Amniotic stem cell (primary cell): ENCODE measurements around the gene MAP4.
"Not testable (repeated sequence)": the region's sequence is repeated elsewhere in the genome, so short reads cannot be mapped to it uniquely, and the experiment has no call there.

ENCODE experiments used
- DNase-seq: peaks from one replicate; lab custom pipeline; 2025; lab: John Stamatoyannopoulos, UW

MAP4 gene

GRCh38 chr3:48013288-48013980 is 2.8 kb downstream of the MAP4 start:
- peak; percentile 64 for DNase-seq

DNA sequence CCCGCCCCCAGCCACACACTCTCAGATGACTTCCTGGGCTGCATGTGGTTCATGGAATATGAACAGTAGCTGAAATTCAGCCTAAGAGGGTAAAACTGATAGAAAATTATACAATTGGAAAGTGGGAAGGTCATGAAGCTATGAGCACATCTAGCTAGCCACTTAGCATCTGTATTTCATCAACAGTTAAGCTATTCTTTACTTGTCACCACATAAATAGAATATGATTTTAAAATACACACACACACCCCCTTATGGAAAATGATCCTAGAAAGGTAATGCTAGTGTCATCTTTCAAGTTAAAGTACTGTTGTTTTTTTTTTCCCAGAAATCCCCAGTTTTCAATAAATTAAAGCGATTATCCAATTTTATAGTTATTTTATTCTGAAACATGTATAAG is 3.6 kb downstream of the MAP4 start:
- no peak for DNase-seq

DNA sequence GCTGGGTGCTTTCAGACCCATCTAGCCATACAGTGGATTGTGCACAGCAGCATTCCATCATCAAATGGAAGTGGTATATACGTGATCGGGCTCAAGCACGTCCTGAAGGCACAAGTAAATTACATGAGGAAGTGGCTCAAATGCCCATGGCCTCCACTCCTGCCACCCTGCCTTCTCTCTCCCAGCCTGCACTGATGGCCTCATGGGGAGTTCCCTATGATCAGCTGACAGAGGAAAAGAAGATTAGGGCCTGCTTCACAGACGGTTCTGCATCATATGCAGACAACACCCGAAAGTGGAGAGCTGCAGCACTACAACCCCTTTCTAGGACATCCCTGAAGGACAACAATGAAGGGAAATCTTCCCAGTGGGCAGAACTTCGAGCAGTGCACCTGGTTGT is 8.2 kb downstream of the MAP4 start:
- DNase-seq: not testable (repeated sequence)

DNA sequence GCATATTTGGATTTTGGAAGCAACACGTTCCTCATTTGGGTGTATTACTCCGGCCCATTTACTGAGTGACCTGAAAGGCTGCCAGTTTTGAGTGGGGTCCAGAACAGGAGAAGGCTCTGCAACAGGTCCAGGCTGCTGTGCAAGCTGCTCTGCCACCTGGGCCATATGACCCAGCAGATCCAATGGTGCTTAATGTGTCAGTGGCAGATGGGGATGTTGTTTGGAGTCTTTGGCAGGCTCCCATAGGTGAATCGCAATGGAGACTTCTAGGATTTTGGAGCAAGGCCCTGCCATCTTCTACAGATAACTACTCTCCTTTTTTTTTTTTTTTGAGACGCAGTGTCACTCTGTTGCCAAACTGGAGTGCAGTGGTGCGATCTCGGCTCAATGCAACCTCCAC is 8.9 kb downstream of the MAP4 start:
- DNase-seq: not testable (repeated sequence)

- DNase-seq: not testable (repeated sequence)
Measured at GRCh38 chr3:48006794-48007193, 9.4 kb downstream of the MAP4 start.

DNA sequence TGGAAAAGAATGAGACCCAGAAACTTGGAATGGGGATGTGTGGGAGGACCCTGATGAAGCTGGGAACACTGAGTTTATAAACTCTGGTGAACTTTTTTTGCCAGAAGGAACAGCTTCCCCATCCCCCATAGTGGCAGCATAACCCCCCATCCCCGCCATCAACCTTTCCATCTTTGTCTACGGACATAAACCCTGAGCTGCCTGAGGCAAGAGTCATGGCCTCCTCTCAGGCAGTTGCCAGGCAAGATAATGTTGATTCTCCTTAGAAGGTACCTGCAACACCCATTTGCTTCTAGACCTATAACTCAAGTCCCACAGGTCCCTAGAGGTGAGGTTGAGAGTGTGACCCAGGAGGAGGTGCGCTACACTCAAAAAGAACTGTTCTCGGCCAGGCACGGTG is 11.5 kb downstream of the MAP4 start:
- DNase-seq: no peak

- no peak for DNase-seq
Measured at GRCh38 chr3:48002787-48003186, 13.4 kb downstream of the MAP4 start.

- no peak for DNase-seq
Measured at GRCh38 chr3:48001991-48002390, 14.2 kb downstream of the MAP4 start.

DNA sequence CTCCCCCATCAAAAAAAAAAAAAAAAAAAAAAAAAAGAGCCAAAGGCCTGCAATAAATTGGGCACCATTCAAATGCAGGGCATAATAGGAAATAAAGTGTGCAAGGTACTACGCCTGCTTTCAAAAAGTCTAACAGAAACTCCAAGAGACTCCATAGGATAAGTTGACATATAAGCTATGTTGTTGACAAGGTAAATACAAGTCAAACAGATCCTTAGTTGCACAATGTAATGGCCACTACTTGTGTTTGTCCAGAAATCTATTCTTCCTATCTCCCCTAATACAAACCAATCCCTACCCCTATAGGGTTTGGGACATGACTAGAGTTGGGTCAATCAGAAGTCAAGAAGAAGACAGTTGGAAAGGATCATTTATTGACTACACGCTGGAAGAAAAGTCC is 16.0 kb downstream of the MAP4 start:
- no peak for DNase-seq

GRCh38 chr3:47996440-47996839 is 19.8 kb downstream of the MAP4 start:
- no peak for DNase-seq

DNA sequence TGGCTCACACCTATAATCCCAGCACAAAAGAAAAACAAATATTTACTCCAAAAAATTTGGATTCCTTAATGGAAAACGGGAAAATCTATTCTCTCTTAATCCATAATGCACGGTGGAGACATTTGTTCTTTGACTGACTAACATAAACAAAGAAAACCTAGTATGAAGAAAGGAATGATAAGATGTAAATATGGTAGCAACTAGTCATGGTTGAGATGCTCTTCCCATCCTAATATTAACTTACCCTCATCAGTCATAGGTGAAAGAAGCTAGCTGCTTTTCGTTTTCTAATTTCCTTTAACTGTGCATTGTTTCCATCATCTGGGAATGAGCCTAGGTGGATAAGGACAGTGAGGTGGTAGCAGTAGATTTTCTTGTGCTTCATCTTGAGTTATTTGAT is 22.0 kb downstream of the MAP4 start:
- no peak for DNase-seq

GRCh38 chr3:47991341-47991740 is 24.9 kb downstream of the MAP4 start:
- DNase-seq: no peak

DNA sequence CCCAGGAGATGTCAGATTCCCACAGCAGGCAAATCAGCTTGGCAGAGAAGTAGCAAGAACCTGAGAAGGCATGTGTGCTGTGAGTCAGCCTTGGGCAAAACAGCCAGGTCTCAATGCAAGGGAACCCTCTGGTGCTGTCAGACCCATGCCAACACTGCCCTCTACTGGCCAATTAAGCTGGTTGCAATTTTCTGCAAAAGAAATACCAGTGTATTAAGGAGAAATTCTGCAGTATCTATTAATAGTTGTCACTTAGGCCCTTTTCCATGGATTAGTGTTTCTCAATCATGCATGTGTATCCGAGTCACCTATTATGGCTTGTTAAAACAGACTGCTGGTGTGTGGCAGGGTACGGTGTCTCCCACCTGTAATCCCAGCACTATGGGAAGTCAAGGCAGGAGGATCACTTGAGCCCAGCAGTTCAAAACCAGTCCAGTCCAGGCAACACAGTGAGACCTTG is 26.2 kb downstream of the MAP4 start:
- DNase-seq: peak; percentile 80

DNA sequence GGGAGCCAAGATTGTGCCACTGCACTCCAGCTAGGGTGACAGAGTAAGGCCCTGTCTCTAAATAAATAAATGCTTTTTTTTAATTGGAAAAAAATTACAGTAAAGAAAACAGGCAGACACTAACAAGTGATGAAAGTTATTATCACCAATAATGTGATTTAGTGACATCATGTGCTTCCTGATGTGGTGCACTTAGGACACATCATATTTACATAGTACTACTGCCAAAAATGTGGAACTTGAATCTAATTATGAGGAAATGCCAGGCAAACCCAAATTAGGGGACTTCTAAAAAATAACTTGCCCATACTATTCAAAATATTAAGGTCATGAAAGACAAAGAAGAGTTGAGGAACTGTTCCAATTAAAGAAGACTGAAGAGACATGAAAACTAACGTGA is 30.8 kb downstream of the MAP4 start:
- DNase-seq: no peak

DNA sequence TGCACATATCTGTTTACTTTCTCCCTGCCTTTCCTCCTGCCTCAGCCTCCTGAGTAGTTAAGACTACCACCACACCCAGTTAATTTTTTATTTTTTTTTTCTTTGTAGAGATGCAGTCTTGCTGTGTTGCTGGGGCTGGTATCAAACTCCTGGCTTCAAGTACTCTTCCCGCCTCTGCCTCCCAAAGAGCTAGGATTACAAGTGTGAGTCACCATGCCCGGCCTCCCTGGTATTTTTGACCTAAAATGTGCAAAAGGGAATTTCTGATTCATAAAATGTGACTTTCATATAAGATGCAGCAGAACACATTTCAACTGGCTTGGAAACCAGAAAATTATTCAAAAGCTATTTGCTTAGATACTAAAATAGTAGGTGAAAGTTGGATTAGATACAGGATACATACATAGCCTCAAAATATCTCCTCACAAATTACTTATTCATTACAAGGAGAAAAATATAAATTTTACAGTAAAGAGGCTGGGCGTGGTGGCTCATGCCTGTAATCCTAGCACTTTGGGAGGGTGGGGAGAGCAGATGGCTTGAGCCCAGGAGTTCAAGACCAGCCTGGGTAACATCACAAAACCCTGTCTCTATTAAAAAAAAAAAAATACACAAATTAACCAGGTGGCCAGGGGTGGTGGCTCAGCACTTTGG is 32.0 kb downstream of the MAP4 start:
- DNase-seq: peak; percentile 81

GRCh38 chr3:47980795-47981194 is 35.4 kb downstream of the MAP4 start:
- DNase-seq: no peak

GRCh38 chr3:47979070-47979469 is 37.1 kb downstream of the MAP4 start:
- DNase-seq: no peak

DNA sequence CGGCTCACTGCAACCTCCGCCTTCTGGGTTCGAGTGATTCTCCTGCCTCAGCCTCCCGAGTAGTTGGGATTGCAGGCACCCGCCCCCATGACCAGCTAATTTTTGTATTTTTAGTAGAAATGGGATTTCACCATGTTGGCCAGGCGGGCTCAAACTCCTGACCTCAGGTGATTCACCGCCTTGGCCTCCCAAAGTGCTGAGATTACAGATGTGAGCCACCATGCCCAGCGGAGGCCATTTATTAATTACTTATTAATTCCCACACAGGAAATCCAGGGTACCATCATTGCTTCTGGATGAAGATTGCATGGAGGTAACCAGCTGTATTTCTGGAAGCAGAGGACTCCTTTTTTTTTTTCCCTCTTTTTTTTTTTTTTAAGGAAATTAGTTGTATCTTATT is 37.8 kb downstream of the MAP4 start:
- no peak for DNase-seq

DNA sequence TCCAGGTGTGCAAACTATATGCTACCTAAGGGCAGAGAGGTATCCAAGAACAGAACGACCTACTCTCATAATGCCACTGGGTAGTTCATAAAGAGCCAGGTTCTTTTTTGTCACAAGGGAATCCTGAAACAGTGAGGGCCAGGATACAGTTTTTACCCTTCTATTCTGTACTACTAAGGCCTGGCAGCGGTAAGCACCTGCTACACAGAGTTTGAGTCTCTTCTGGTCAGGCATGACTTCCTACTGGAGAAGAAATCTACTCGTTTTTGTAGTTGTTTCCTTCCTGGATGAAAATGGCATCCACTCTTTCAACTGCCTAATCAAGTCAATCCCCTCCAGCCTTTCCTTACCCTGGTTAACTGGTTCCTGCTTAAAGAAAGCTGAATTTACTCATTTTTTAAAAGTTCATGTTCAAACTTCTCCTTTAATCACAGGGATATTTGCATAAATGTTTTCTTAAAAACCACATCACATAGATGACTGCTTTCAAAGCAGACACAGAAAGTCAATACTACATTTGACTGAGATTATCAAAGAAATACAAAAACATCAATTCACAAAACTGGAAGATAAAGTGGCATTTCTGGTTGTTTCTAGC is 40.0 kb downstream of the MAP4 start:
- no peak for DNase-seq

DNA sequence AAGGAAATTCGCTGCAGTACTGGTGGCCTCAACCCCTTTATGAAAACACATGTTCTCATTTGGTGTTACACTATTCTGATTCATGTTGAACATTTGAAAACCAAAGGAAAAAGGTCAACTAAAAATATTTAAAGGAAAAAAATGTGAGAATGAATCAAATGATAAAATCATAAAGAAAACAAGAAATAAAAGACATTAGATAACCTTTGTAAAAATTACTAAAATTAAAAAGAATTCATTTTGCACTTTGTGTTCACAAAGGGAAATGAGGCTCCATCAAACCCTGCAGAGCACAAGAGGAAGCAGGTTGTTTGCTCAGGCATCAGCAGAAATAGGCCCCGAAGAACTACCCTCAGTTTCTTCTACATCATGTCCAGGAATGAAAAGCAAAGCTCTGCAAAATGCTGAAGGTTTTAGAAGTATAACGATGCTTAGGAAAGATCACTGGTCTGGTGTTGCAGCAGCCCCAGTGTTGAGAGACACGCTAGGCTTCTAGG is 41.2 kb downstream of the MAP4 start:
- no peak for DNase-seq

DNA sequence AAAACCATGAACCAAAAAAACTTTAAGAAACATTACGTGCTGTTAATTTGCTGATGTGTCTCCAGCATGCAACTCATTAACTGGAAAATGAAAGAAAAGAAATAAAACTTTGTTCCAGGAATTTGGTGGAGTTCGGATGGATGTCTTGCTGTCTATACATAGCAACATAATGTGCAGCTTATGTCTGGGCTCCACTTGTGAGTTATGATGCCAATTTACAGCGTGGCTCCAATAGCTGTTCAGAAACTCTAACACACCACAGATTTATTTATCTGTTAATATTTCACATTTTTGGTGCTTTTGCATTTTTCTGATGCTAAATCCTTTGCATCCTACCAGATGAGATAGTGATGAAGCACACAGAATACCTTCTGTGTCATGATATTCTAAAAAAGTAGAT is 45.1 kb downstream of the MAP4 start:
- DNase-seq: no peak

DNA sequence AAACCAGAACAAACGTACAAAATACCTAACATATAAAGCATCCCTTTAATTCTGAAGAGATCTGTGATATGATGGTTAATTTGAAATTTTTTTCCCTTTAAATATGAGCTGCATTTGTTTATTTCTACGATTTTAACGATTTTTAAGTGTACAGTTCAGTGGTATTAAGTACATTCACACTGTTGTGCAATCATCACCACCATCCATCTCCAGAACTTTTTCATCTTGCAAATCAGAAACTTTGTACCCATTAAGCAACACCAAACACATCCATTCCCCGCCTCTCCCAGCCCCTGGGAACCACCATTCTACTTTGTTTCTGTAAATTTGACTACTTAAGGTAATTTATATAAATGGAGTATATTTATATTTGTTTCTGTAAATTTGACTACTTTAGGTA is 51.5 kb downstream of the MAP4 start:
- DNase-seq: no peak
